SK-N-MC (cell line): ENCODE measurements around the gene RBM20.
"Not testable (repeated sequence)": the region's sequence is repeated elsewhere in the genome, so short reads cannot be mapped to it uniquely, and the experiment has no call there.

Experiments
- DNase-seq: peaks from one replicate; pipeline ENCODE4 v3.0.0-alpha.2; 2011; ENCODE audit warnings: low read depth, low spot score
- H3K27ac ChIP-seq: fragments of 200-600 bp; sonication (generic); 2 replicates; pipeline ENCODE4 v1.5.1; 2016; ENCODE audit warnings: mixed run types
- H3K36me3 ChIP-seq: fragments of 200-600 bp; sonication (generic); 2 replicates; pipeline ENCODE4 v1.6.1; 2017; ENCODE audit warnings: antibody characterized with exemption, low read length, mixed read lengths; ENCODE audit not compliant: insufficient read depth
- H3K4me3 ChIP-seq: fragments of 200-600 bp; sonication (generic); 2 replicates; pipeline ENCODE4 v1.5.1; 2016
- H3K9ac ChIP-seq: fragments of 200-600 bp; sonication (generic); 2 replicates; pipeline ENCODE4 v1.8.0; 2017; ENCODE audit warnings: mixed run types, mixed read lengths; ENCODE audit not compliant: insufficient read length
- H3K9me3 ChIP-seq: fragments of 200-600 bp; sonication (generic); 2 replicates; pipeline ENCODE4 v1.6.1; 2017; ENCODE audit warnings: low read depth, mild to moderate bottlenecking, antibody characterized with exemption, low read length, moderate library complexity, mixed read lengths
- EZH2 ChIP-seq: fragments of 200-600 bp; sonication (generic); IDR thresholded peaks from one replicate; pipeline ENCODE4 v1.6.1; 2017; ENCODE audit warnings: antibody characterized with exemption
- FOXP2 ChIP-seq: optimal IDR thresholded peaks from 2 replicates; pipeline ENCODE3; 2011; ENCODE audit warnings: mild to moderate bottlenecking, moderate library complexity; ENCODE audit not compliant: insufficient read depth; ENCODE audit errors: extremely low read length, control extremely low read depth
- POLR2AphosphoS5 ChIP-seq: IDR thresholded peaks from 2 replicates; pipeline ENCODE4 v1.6.1; 2012; ENCODE audit warnings: mild to moderate bottlenecking, low read depth, low read length, borderline replicate concordance

RBM20 gene

GRCh38 chr10:110725801-110726630 is 81.9 kb downstream of the RBM20 start:
- DNase-seq, result no peak
- Histone ChIP-seq H3K9me3 (no peaks in the 10 kb centered on the region), H3K27ac (no peak overlapping the region)

GRCh38 chr10:110727785-110728184 is 83.6 kb downstream of the RBM20 start:
- H3K4me3 ChIP-seq, H3K9me3 ChIP-seq, H3K9ac ChIP-seq, H3K27ac ChIP-seq, DNase-seq, H3K36me3 ChIP-seq: not testable (repeated sequence)

More at GRCh38 chr10:110725801-110726630, 81.9 kb downstream of the RBM20 start:
- Histone ChIP-seq H3K4me3 (no peak overlapping the region), H3K9ac (no peak overlapping the region), H3K36me3 (no peaks in the 10 kb centered on the region)
- TF ChIP-seq EZH2 (no peak), POLR2AphosphoS5 (no peak), FOXP2 (no peak)

GRCh38 chr10:110730345-110731050 is 86.4 kb downstream of the RBM20 start:
- no peaks in the 10 kb centered on the region for H3K9me3 ChIP-seq
- H3K27ac ChIP-seq, result no peak overlapping the region
- H3K4me3 ChIP-seq, result no peak overlapping the region
- DNase-seq, result no peak
- H3K9ac ChIP-seq, result no peak overlapping the region
- TF ChIP-seq EZH2, result no peak
- TF ChIP-seq POLR2AphosphoS5, result no peak
- TF ChIP-seq FOXP2, result no peak
- H3K36me3 ChIP-seq, result no peaks in the 10 kb centered on the region

- H3K9ac ChIP-seq, result no peak overlapping the region
- peak overlapping the region; percentile 43 for H3K4me3 ChIP-seq
- TF ChIP-seq POLR2AphosphoS5 (no peak), FOXP2 (no peak), EZH2 (no peak)
- H3K9me3 ChIP-seq, result no peaks in the 10 kb centered on the region
- no peaks in the 10 kb centered on the region for H3K36me3 ChIP-seq
- H3K27ac ChIP-seq, result no peak overlapping the region
- no peak for DNase-seq
Observed at GRCh38 chr10:110733218-110733952, 89.2 kb downstream of the RBM20 start.

- H3K9ac ChIP-seq, result no peak overlapping the region
- H3K4me3 ChIP-seq, result no peak overlapping the region
- no peaks in the 10 kb centered on the region for H3K9me3 ChIP-seq
- no peak overlapping the region for H3K27ac ChIP-seq
- H3K36me3 ChIP-seq, result no peaks in the 10 kb centered on the region
- DNase-seq, result no peak
- TF ChIP-seq POLR2AphosphoS5 (no peak), EZH2 (no peak), FOXP2 (no peak)
Observed at GRCh38 chr10:110735620-110736027, 91.5 kb downstream of the RBM20 start.

GRCh38 chr10:110737886-110738634 is 93.9 kb downstream of the RBM20 start:
- Histone ChIP-seq H3K36me3 (no peaks in the 10 kb centered on the region), H3K9ac (no peak overlapping the region), H3K27ac (no peak overlapping the region), H3K9me3 (no peaks in the 10 kb centered on the region), H3K4me3 (no peak overlapping the region)
- no peak for DNase-seq
- TF ChIP-seq POLR2AphosphoS5 (no peak), FOXP2 (no peak), EZH2 (no peak)

- no peaks in the 10 kb centered on the region for H3K36me3 ChIP-seq
- H3K9ac ChIP-seq, result no peak overlapping the region
- no peaks in the 10 kb centered on the region for H3K9me3 ChIP-seq
- TF ChIP-seq POLR2AphosphoS5, result no peak
- no peak for TF ChIP-seq EZH2
- no peak for TF ChIP-seq FOXP2
- H3K4me3 ChIP-seq, result no peak overlapping the region
- no peak for DNase-seq
- H3K27ac ChIP-seq, result no peak overlapping the region
Observed at GRCh38 chr10:110739811-110740271, 95.7 kb downstream of the RBM20 start.

GRCh38 chr10:110742801-110743200 is 98.7 kb downstream of the RBM20 start:
- no peaks in the 10 kb centered on the region for H3K36me3 ChIP-seq
- TF ChIP-seq FOXP2 (no peak), POLR2AphosphoS5 (no peak), EZH2 (no peak)
- DNase-seq, result no peak
- no peak overlapping the region for H3K9ac ChIP-seq
- no peak overlapping the region for H3K4me3 ChIP-seq
- H3K9me3 ChIP-seq, result no peaks in the 10 kb centered on the region
- H3K27ac ChIP-seq, result no peak overlapping the region
